ENCODE results near the gene PIGU. TPM values are rescaled to one million over a fixed set of nuclear protein-coding genes. Genes with fewer than 3 reads are reported as not detected.

Gene PIGU
- total and polyA plus RNA-seq, 12 donors, result 11.0 to 23.8 (median 14.6) TPM

DNA sequence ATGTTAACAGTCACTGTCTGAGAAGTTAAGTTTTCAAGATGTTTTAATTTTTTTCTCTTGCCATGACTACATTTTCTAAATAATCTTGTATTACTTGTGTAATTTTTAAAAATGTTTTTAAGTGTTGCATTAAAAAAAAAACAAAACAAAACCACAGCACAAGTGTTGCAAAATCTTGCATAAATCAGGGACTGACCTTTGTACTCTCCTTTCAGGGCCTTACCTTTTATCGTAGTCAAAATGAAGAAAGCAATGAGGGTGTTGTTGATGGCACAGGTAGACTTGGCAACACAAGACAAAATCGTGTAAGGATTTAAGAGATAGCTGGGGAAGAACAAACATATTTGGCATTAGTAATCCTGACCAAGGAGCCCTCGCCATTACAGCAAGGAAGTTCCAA, 42.5 kb downstream of the PIGU start:
- Histone ChIP-seq H3K4me1 (peaks cover 0 to 21% (median 7%) of the 10 kb centered on the region in 9 donors), H3K4me3 (no peak overlapping the region), H3K27ac (no peak overlapping the region), H3K36me3 (peaks cover 0 to 81% (median 22%) of the 10 kb centered on the region in 9 donors), H3K9me3 (no peaks in the 10 kb centered on the region), H3K27me3 (no peaks in the 10 kb centered on the region)
- ATAC-seq (no peak), DNase-seq (no peak)
- intact Hi-C loops (cut with DNase I), result no loop called here
- 87 to 89% methylated on average over 3 of the region's 3 CpGs for WGBS, 2 donors
- TF ChIP-seq, protein P1, sequence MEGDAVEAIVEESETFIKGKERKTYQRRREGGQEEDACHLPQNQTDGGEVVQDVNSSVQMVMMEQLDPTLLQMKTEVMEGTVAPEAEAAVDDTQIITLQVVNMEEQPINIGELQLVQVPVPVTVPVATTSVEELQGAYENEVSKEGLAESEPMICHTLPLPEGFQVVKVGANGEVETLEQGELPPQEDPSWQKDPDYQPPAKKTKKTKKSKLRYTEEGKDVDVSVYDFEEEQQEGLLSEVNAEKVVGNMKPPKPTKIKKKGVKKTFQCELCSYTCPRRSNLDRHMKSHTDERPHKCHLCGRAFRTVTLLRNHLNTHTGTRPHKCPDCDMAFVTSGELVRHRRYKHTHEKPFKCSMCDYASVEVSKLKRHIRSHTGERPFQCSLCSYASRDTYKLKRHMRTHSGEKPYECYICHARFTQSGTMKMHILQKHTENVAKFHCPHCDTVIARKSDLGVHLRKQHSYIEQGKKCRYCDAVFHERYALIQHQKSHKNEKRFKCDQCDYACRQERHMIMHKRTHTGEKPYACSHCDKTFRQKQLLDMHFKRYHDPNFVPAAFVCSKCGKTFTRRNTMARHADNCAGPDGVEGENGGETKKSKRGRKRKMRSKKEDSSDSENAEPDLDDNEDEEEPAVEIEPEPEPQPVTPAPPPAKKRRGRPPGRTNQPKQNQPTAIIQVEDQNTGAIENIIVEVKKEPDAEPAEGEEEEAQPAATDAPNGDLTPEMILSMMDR (IDR thresholded peaks at IDR 0.05), result no peak

DNA sequence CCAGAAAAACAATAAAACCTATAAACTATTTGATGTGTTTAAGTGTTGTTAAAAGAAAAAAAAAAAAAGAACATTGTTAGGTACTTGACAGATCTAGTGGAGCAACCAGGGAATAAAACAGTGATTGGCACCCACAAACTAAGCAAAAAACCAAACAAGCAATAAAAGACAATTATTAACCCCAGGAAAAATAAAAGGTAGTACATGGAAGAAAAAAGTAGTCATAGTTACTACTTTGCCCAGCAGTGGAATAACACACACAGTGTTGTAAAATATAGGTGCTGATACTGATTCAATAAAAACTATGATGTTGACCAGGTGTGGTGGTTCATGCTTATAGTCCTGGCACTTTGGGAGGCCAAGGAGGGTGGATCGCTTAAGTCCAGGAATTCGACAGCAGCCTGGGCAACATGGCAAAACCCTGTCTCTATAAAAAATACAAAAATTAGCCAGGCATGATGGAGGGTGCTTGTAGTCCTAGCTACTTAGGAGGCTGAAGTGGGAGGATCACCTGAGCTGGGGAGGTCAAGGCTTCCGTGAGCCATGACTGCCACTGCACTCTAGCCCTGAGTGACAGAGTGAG, 43.9 kb downstream of the PIGU start:
- ATAC-seq (no peak), DNase-seq (no peak)
- H3K27ac ChIP-seq, result no peak overlapping the region
- peaks cover 0 to 22% (median 14%) of the 10 kb centered on the region in 9 donors for H3K4me1 ChIP-seq
- H3K27me3 ChIP-seq, result no peaks in the 10 kb centered on the region
- intact Hi-C loops (cut with DNase I), result no loop called here
- no peaks in the 10 kb centered on the region for H3K9me3 ChIP-seq
- no peak overlapping the region for H3K4me3 ChIP-seq
- 97 to 99% methylated on average over 3 of the region's 3 CpGs for WGBS, 2 donors
- TF ChIP-seq, protein P1 (IDR thresholded peaks at IDR 0.05), result no peak
- peaks cover 0 to 74% (median 22%) of the 10 kb centered on the region in 9 donors for H3K36me3 ChIP-seq

- no peak overlapping the region for H3K4me3 ChIP-seq
- ATAC-seq (no peak), DNase-seq (no peak)
- TF ChIP-seq, protein P1 (IDR thresholded peaks at IDR 0.05), result no peak
- intact Hi-C loops (cut with DNase I), result loop anchor here in 1 of 10 donors (2.0 kb wide), 1 partner anchor 75 kb away; the partner anchor contains the start of gene TP53INP2
- H3K9me3 ChIP-seq, result no peaks in the 10 kb centered on the region
- H3K27me3 ChIP-seq, result no peaks in the 10 kb centered on the region
- peak overlapping the region in 8 of 10 donors; percentile 61 to 75 (median 70) for H3K27ac ChIP-seq
- WGBS, 2 donors, result 98 to 100% methylated on average over 1 of the region's 1 CpG
- peaks cover 0 to 43% (median 22%) of the 10 kb centered on the region in 9 donors for H3K36me3 ChIP-seq
- peaks cover 0 to 17% (median 7%) of the 10 kb centered on the region in 9 donors for H3K4me1 ChIP-seq
These were observed 47.0 kb downstream of the PIGU start for GRCh38 chr20:34629904-34630303.

- 37 to 44% methylated on average over 1 of the region's 1 CpG for WGBS, 2 donors
- Histone ChIP-seq H3K9me3 (no peaks in the 10 kb centered on the region), H3K4me1 (peaks cover 0 to 22% (median 7%) of the 10 kb centered on the region in 9 donors), H3K27me3 (no peaks in the 10 kb centered on the region), H3K4me3 (no peak overlapping the region), H3K27ac (peak overlapping the region; percentile 4 to 75 (median 70)), H3K36me3 (peaks cover 0 to 41% (median 20%) of the 10 kb centered on the region in 9 donors)
- DNase-seq, result peak; percentile 25 to 50
- ATAC-seq, result peak; percentile 66 to 93 (median 82)
- intact Hi-C loops (cut with DNase I), result loop anchor here in 1 of 10 donors (2.0 kb wide), 1 partner anchor 75 kb away; the partner anchor contains the start of gene TP53INP2
- TF ChIP-seq, protein P1 (IDR thresholded peaks at IDR 0.05), result no peak
These were observed 47.5 kb downstream of the PIGU start for GRCh38 chr20:34629342-34629741.

All from heart right ventricle (tissue), 16 donors.